ENCODE data around the gene KLK14.

The KLK14 gene

GRCh38 chr19:51108066-51108804, 25.5 kb upstream of the KLK14 start, which contains the start of gene CTU1:
Gene CTU1 (minus strand): TSS chr19:51108409. CDS start chr19:51104569, 3,840 bp downstream.
- peak; percentile 88 to 99 (median 98) for DNase-seq

DNA sequence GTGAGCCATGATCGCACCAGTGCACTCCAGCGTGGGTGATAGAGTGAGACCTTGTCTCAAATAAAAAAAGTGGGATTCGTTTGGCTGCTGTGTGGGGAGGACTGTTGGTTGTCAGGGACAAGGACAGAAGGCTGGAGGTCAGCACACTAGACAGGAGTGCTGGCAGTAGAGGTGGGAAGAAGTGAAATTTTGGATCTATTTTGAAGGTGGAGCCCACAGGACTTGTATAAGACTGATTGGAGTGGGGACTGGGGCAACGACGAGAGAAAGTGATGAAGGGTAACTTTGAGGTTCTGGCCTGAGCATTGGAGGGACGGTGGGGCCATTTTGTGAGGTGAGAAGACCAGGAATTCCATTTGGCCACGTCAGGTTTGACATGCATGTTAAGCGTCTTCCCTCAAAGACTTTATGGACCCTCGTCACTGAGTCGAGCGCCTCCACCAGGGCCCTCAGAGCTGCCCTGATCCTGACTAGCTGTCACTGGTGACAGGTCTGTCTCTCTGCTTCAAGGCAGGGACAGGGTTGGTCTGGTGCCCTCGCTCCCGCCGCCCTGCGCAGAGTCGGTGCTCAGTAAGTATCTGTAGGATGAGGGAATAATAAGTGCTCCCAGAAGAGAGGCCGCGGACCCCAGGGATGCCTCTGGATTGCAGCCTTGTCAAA, 24.8 kb upstream of the KLK14 start:
- peak in 2 of 56 donors; percentile 37 to 49 for DNase-seq

DNA sequence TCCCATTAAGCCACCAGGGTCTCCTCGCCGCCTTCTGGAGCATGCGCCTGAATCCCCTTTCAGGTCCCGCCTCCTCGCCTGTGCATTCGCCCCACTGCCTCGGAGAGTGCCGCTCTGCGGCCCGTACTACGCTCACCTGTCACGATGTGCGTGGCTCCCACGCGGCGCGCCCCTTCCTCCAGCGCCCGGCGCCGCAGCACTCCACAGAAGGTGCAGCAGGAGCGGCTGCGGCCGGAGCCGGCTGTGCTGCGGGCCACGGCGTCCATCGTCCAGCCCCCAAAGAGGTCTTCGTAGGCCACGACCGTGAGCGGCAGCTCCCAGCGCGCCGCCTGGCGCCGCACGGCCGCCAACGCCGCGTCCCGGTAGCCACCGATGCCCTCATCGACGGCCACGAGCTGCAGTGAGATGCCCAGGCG, 21.2 kb upstream of the KLK14 start:
- no peak for DNase-seq

GRCh38 chr19:51102991-51103390, 20.3 kb upstream of the KLK14 start:
- DNase-seq: no peak

DNA sequence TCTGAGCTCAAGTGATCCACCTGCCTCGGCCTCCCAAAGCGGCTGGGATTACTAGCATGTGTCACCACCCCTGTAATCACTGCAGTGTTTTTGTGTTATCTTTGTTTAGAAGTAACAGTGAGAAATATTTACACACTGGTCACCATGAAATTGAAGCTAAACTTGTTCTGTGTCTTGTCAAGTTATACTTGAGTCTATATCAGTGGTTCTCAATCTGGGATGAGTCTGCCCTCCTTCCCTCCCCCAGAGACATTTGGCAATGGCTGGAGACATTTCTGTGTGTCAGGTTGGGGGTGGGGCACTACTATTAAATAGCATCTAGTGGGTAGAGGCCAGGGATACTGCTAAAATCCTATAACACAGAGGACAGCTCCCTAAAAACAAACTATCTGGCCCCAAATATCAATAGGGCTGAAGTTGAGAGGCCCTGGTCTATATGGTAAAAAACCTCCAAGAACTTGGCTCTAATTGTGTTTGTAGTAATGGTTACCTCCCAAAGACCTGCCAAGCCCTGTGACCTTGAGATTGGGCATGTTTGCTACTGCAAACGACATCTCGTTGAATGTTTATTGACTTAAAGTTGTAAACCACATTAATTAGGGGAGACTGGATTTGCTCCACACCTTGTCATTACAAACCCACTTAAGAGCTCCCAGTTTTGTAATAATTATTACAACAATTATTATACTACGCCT, 18.6 kb upstream of the KLK14 start:
- no peak for DNase-seq

DNA sequence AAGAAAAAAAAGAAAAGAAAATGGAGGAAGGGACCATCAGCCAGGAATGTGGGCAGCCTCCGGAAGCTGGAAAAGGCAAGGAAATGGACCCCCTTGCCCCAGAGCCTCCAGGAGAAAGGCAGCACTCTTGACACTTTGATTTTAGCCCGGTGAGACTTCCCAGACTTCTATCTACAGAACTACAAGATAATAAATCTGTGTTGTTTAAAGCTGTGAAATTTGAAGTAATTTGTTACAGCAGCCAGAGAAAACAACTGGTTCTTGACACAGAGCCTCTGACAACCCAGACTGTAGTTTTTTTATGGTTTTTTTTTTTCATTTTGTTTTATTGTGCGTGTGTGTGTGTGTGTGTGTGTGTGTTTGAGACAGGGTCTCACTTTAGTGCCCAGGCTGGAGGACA, 17.9 kb upstream of the KLK14 start:
- no peak for DNase-seq

- no peak for DNase-seq
These were observed 16.3 kb upstream of the KLK14 start for GRCh38 chr19:51099047-51099382.

DNA sequence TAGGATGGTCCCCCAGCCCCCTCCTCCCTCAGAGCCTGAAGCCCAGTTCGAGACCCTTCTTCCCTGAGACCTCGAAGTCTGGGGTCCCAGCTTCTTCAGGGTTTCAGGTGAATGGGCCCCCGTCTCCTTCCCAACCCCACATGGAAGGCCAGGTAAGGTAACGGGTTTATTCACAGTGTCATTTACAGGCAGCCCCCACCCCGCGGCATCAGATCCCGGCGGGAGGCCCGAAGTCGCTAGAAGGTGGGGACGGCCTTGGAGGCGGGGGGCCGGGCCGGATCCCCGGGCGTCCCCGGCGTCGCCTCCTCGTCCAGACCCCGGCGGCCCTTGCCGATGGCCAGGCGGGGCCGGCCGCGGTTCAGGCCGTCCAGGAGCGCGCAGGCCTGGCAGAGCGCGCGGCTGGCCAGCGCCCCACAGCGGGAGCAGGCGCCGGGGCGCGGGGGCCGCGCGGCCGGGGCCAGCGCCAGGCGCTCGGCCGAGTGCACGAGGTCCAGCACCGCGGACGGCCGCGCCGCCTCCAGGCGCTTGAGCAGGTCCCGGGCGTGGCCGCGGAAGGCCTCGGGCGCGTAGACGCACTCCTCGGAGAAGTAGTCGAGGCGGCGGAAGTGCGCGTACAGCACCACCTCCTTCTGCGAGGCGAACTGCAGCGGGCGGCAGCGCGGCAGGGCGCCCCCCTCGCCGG, 15.8 kb upstream of the KLK14 start:
- DNase-seq: no peak

DNA sequence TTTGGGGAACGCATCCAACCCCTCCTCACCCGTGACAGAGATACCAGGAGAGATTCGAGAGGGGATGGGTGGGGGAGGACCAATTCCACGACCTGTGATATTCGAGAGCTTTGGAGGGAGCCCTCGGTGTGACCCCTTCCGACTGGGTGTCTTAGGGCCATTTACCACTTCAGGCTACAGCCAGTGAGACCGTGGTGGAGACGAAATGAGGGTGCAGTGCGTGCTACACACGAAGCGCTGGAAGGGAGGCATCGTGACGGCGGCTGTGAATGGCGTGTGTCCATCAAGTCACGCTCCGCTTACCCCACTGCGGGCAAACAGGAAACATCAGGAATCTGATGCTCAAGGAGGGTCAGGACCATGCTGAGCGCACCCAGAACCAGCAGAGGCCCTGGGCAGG, 15.1 kb upstream of the KLK14 start:
- no peak for DNase-seq

GRCh38 chr19:51097166-51097738, 14.6 kb upstream of the KLK14 start:
- peak in 24 of 56 donors; percentile 1 to 68 (median 24) for DNase-seq

GRCh38 chr19:51096473-51097165, 13.9 kb upstream of the KLK14 start:
- DNase-seq: no peak

- peak in 5 of 56 donors; percentile 2 to 25 (median 5) for DNase-seq
These were observed 12.1 kb upstream of the KLK14 start for GRCh38 chr19:51094696-51095279.

- no peak for DNase-seq
These were observed 11.0 kb upstream of the KLK14 start for GRCh38 chr19:51093510-51094345.

- peak in 4 of 56 donors; percentile 4 to 25 (median 8) for DNase-seq
These were observed 10.4 kb upstream of the KLK14 start for GRCh38 chr19:51093101-51093500.

GRCh38 chr19:51091895-51092873, 9.5 kb upstream of the KLK14 start:
- no peak for DNase-seq

- no peak for DNase-seq
These were observed 8.4 kb upstream of the KLK14 start for GRCh38 chr19:51091126-51091525.

DNA sequence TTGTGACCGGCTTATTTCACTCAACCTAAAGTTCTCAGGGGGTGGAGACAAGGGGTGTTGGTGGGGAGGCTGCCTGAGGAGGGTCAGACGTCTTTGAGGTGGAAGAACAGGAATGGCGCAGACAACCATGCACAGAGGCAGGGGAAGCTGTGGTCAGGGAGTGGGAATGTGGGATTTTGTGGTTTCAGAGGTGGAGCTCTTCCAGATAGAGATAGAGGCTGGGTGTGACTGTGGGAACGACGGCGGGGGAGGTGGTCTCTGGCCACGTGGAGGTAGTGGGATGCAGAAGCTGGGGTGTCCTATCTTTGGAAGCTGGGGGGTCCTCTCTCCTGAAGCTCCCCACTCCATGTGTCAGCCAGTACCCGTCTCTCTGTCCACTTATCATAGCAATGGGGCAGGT, 7.8 kb upstream of the KLK14 start:
- DNase-seq: no peak

- DNase-seq: no peak
These were observed 7.1 kb upstream of the KLK14 start for GRCh38 chr19:51089786-51090185.

All from amygdala (tissue), 56 donors.